ENCODE results near the gene EOGT.

EOGT gene

GRCh38 chr3:69013253-69014021 lies at the start of gene EOGT:
EOGT (minus strand) TSS chr3:69013684; CDS start chr3:69009846, 3,838 bp downstream.
- Histone ChIP-seq H3K4me1 (ENCODE audit: insufficient read depth, low read length) (peaks cover 35% of the 10 kb centered on the region), H3K9me3 (ENCODE audit: control insufficient read depth, insufficient read depth, low read length) (no peaks in the 10 kb centered on the region), H3K9ac (ENCODE audit: low read depth, low read length) (peak within 1 kb of the TSS; percentile 86), H3K36me3 (ENCODE audit: insufficient read depth, low read length) (no peaks in the 10 kb centered on the region)

- Histone ChIP-seq H3K4me1 (ENCODE audit: insufficient read depth, low read length) (no peaks in the 10 kb centered on the region), H3K9ac (ENCODE audit: low read depth, low read length) (no peak overlapping the region), H3K36me3 (ENCODE audit: insufficient read depth, low read length) (peaks cover 6% of the 10 kb centered on the region), H3K9me3 (ENCODE audit: control insufficient read depth, insufficient read depth, low read length) (no peaks in the 10 kb centered on the region)
These were observed 46.2 kb upstream of the EOGT start for GRCh38 chr3:69059688-69060087.

GRCh38 chr3:69058947-69059224 lies 45.4 kb upstream of the EOGT start:
- H3K36me3 ChIP-seq (ENCODE audit: insufficient read depth, low read length) = peaks cover 6% of the 10 kb centered on the region
- no peak overlapping the region for H3K9ac ChIP-seq (ENCODE audit: low read depth, low read length)
- H3K9me3 ChIP-seq (ENCODE audit: control insufficient read depth, insufficient read depth, low read length) = no peaks in the 10 kb centered on the region
- no peaks in the 10 kb centered on the region for H3K4me1 ChIP-seq (ENCODE audit: insufficient read depth, low read length)

- H3K9ac ChIP-seq (ENCODE audit: low read depth, low read length) = no peak overlapping the region
- H3K36me3 ChIP-seq (ENCODE audit: insufficient read depth, low read length) = peaks cover 6% of the 10 kb centered on the region
- no peaks in the 10 kb centered on the region for H3K9me3 ChIP-seq (ENCODE audit: control insufficient read depth, insufficient read depth, low read length)
- H3K4me1 ChIP-seq (ENCODE audit: insufficient read depth, low read length) = no peaks in the 10 kb centered on the region
These were observed 44.9 kb upstream of the EOGT start for GRCh38 chr3:69058180-69058946.

- Histone ChIP-seq H3K4me1 (ENCODE audit: insufficient read depth, low read length) (no peaks in the 10 kb centered on the region), H3K9ac (ENCODE audit: low read depth, low read length) (peak overlapping the region; percentile 91), H3K36me3 (ENCODE audit: insufficient read depth, low read length) (peaks cover 4% of the 10 kb centered on the region), H3K9me3 (ENCODE audit: control insufficient read depth, insufficient read depth, low read length) (no peaks in the 10 kb centered on the region)
These were observed 39.0 kb upstream of the EOGT start for GRCh38 chr3:69052472-69052898.

GRCh38 chr3:69051756-69052471 lies 38.4 kb upstream of the EOGT start, which contains the start of gene TMF1:
TMF1 (minus strand) TSS chr3:69052333; CDS start chr3:69052086, 247 bp downstream.
- no peaks in the 10 kb centered on the region for H3K4me1 ChIP-seq (ENCODE audit: insufficient read depth, low read length)
- peak within 1 kb of the TSS; percentile 91 for H3K9ac ChIP-seq (ENCODE audit: low read depth, low read length)
- no peaks in the 10 kb centered on the region for H3K9me3 ChIP-seq (ENCODE audit: control insufficient read depth, insufficient read depth, low read length)
- peaks cover 6% of the 10 kb centered on the region for H3K36me3 ChIP-seq (ENCODE audit: insufficient read depth, low read length)

- no peaks in the 10 kb centered on the region for H3K4me1 ChIP-seq (ENCODE audit: insufficient read depth, low read length)
- H3K9ac ChIP-seq (ENCODE audit: low read depth, low read length) = no peak overlapping the region
- H3K9me3 ChIP-seq (ENCODE audit: control insufficient read depth, insufficient read depth, low read length) = no peaks in the 10 kb centered on the region
- H3K36me3 ChIP-seq (ENCODE audit: insufficient read depth, low read length) = peaks cover 6% of the 10 kb centered on the region
These were observed 35.5 kb upstream of the EOGT start for GRCh38 chr3:69048990-69049389.

GRCh38 chr3:69044608-69045007 lies 31.1 kb upstream of the EOGT start:
- Histone ChIP-seq H3K9ac (ENCODE audit: low read depth, low read length) (no peak overlapping the region), H3K36me3 (ENCODE audit: insufficient read depth, low read length) (peaks cover 6% of the 10 kb centered on the region), H3K4me1 (ENCODE audit: insufficient read depth, low read length) (no peaks in the 10 kb centered on the region), H3K9me3 (ENCODE audit: control insufficient read depth, insufficient read depth, low read length) (no peaks in the 10 kb centered on the region)

- H3K4me1 ChIP-seq (ENCODE audit: insufficient read depth, low read length) = no peaks in the 10 kb centered on the region
- H3K9me3 ChIP-seq (ENCODE audit: control insufficient read depth, insufficient read depth, low read length) = no peaks in the 10 kb centered on the region
- H3K36me3 ChIP-seq (ENCODE audit: insufficient read depth, low read length) = peaks cover 8% of the 10 kb centered on the region
- no peak overlapping the region for H3K9ac ChIP-seq (ENCODE audit: low read depth, low read length)
These were observed 20.0 kb upstream of the EOGT start for GRCh38 chr3:69033470-69033869.

GRCh38 chr3:69032737-69033136 lies 19.3 kb upstream of the EOGT start:
- H3K36me3 ChIP-seq (ENCODE audit: insufficient read depth, low read length) = peaks cover 12% of the 10 kb centered on the region
- H3K4me1 ChIP-seq (ENCODE audit: insufficient read depth, low read length) = no peaks in the 10 kb centered on the region
- no peak overlapping the region for H3K9ac ChIP-seq (ENCODE audit: low read depth, low read length)
- H3K9me3 ChIP-seq (ENCODE audit: control insufficient read depth, insufficient read depth, low read length) = no peaks in the 10 kb centered on the region

GRCh38 chr3:69032142-69032541 lies 18.7 kb upstream of the EOGT start:
- Histone ChIP-seq H3K9ac (ENCODE audit: low read depth, low read length) (no peak overlapping the region), H3K4me1 (ENCODE audit: insufficient read depth, low read length) (no peaks in the 10 kb centered on the region), H3K36me3 (ENCODE audit: insufficient read depth, low read length) (peaks cover 12% of the 10 kb centered on the region), H3K9me3 (ENCODE audit: control insufficient read depth, insufficient read depth, low read length) (no peaks in the 10 kb centered on the region)

- H3K36me3 ChIP-seq (ENCODE audit: insufficient read depth, low read length) = peaks cover 12% of the 10 kb centered on the region
- H3K9ac ChIP-seq (ENCODE audit: low read depth, low read length) = no peak overlapping the region
- H3K4me1 ChIP-seq (ENCODE audit: insufficient read depth, low read length) = no peaks in the 10 kb centered on the region
- no peaks in the 10 kb centered on the region for H3K9me3 ChIP-seq (ENCODE audit: control insufficient read depth, insufficient read depth, low read length)
These were observed 18.2 kb upstream of the EOGT start for GRCh38 chr3:69031635-69032034.

- no peaks in the 10 kb centered on the region for H3K4me1 ChIP-seq (ENCODE audit: insufficient read depth, low read length)
- no peaks in the 10 kb centered on the region for H3K9me3 ChIP-seq (ENCODE audit: control insufficient read depth, insufficient read depth, low read length)
- no peak overlapping the region for H3K9ac ChIP-seq (ENCODE audit: low read depth, low read length)
- no peaks in the 10 kb centered on the region for H3K36me3 ChIP-seq (ENCODE audit: insufficient read depth, low read length)
These were observed 7.4 kb upstream of the EOGT start for GRCh38 chr3:69020857-69021256.

- Histone ChIP-seq H3K9ac (ENCODE audit: low read depth, low read length) (no peak overlapping the region), H3K4me1 (ENCODE audit: insufficient read depth, low read length) (no peaks in the 10 kb centered on the region; the same call in 1 of the 2 replicates), H3K9me3 (ENCODE audit: control insufficient read depth, insufficient read depth, low read length) (no peaks in the 10 kb centered on the region), H3K36me3 (ENCODE audit: insufficient read depth, low read length) (no peaks in the 10 kb centered on the region)
These were observed 6.9 kb upstream of the EOGT start for GRCh38 chr3:69020424-69020823.
